Measurements from ENCODE around the gene ZNF189. TPM values are rescaled to one million over a fixed set of nuclear protein-coding genes. Genes with fewer than 3 reads are reported as not detected.

ZNF189 gene
- total and polyA plus RNA-seq, 2 of the 4 experiments (the other 2 are of a cell fraction): 5.9 to 19.9 TPM

DNA sequence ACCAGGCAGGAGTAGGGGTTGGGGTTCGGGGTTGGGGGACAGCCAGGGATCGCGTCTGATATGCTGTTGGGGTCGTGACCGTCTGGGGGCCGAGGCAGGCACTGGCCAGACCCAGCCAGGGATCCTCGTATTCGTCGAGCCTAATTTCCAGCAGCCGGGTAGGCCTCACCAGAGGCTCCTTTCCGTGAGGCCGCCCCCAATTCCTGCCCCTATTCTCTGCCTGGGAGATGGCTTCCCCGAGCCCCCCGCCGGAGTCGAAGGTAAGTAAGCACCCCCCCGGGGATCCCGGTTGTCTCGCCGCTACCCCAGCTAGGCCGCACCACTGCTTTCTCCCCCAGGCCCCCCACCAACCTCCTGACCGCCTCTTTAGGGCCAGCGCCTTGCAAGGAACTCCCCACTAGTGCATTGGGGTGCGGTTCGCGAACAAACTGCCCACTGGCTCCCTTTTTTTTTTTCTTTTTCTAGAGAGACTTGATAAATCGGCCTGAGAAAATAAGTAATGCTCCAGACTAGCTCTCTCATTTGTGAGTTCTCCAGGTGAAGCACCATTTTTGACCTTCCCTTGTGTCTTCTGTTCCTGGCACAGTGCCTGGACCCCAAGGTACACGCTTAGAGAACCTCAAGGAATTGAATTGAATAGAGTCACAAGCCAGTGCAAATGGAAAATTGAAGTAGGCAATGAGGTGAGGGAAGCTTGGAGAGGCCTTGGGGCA lies 435 bp downstream of the ZNF189 start (continued):
- TF ChIP-seq MAFK (IDR thresholded peaks at IDR 0.05; ENCODE audit: low read depth, low read length) (no peak), BHLHE40 (IDR thresholded peaks at IDR 0.05; ENCODE audit: low read depth, low read length) (no peak)

DNA sequence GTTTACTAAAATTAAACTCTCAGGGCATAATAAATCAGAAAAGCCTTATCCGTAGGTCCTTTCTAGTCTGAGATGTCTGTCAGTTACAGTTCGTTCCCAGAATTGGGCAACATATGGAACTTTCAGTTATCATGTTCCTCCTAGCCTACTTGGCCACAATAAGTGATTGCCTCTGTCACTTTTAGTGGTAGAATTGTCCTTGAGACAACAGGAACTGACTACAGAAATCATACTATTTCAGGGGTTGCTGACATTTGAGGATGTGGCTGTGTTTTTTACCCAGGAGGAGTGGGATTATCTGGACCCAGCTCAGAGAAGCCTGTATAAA lies 956 bp downstream of the ZNF189 start:
- Histone ChIP-seq H3K27me3 (ENCODE audit: control insufficient read depth, insufficient read depth, low read length) (no peaks in the 10 kb centered on the region), H3K18ac (ENCODE audit: low read depth, low read length) (no peak overlapping the region), H2AK9ac (replicated peaks; ENCODE audit: low read depth, low read length, poor library complexity) (no peak overlapping the region), H3K14ac (replicated peaks; ENCODE audit: low read depth, low read length) (no peak overlapping the region), H2AFZ (replicated peaks; ENCODE audit: low read length, poor library complexity) (no peak overlapping the region), H3K4ac (ENCODE audit: low read depth, low read length) (no peak overlapping the region), H3K9me3 (ENCODE audit: control insufficient read depth, insufficient read depth, low read length) (peaks cover 2% of the 10 kb centered on the region; the same call in 1 of the 2 replicates), H4K5ac (ENCODE audit: low read depth, low read length) (no peak overlapping the region), H4K20me1 (ENCODE audit: insufficient read depth, low read length) (no peaks in the 10 kb centered on the region), H3K4me1 (ENCODE audit: control insufficient read depth, insufficient read depth, low read length) (peaks cover 2% of the 10 kb centered on the region), H3K27ac (ENCODE audit: insufficient read depth, low read length) (no peak overlapping the region), H2BK20ac (ENCODE audit: low read depth, low read length) (no peak overlapping the region), H2BK5ac (ENCODE audit: low read depth, low read length, poor library complexity, severe bottlenecking) (no peak overlapping the region), H3K4me2 (ENCODE audit: low read depth, low read length) (peak overlapping the region; percentile 97), H3K9ac (ENCODE audit: low read depth, low read length) (peak overlapping the region; percentile 74; the same call in 1 of the 2 replicates), H2AK5ac (ENCODE audit: low read depth, low read length) (no peak overlapping the region), H3K9me1 (ENCODE audit: insufficient read depth, low read length) (no peaks in the 10 kb centered on the region), H3K36me3 (ENCODE audit: control insufficient read depth, insufficient read depth, low read length) (peaks cover 18% of the 10 kb centered on the region), H4K91ac (ENCODE audit: insufficient read depth, low read depth, low read length) (no peak overlapping the region), H2BK15ac (ENCODE audit: low read depth, low read length) (no peak overlapping the region), H4K8ac (ENCODE audit: low read depth in 2 of 2, low read length in 2 of 2) (0 out of 4 replicates have a peak overlapping the region, but pooled peaks of 1 of the 2 experiments have one; percentile 36), H3K79me1 (ENCODE audit: low read depth in 1 of 2, low read length in 2 of 2) (peaks cover 32 to 40% of the 10 kb centered on the region in 2 experiments), H3K56ac (ENCODE audit: extremely low read depth, insufficient read depth, low read length) (no peak overlapping the region), H3K23ac (ENCODE audit: low read depth, low read length) (peak overlapping the region; percentile 83; the same call in 1 of the 2 replicates), H3K4me3 (ENCODE audit: insufficient read depth, low read depth, low read length) (peak overlapping the region; percentile 58), H2BK120ac (ENCODE audit: low read depth, low read length) (no peak overlapping the region)
- BruUV-seq (replicated peaks): no TSS peak
- POLR2A ChIA-PET (ENCODE audit: unreplicated experiment): no interaction called here
- dilution Hi-C loops (cut with HindIII; ENCODE audit: low sequenced_read_pairs, unreplicated experiment) (no loop called here), intact Hi-C loops (cut with micrococcal nuclease) (loop anchor here (5.0 kb wide), 1 partner anchor 133 kb away; the partner anchor contains the start of gene RNF20), in situ Hi-C loops (cut with MboI; ENCODE audit: low sequenced_read_pairs) (no loop called here)
- WGBS, 2 experiments (ENCODE audit: extremely low coverage in 2 of 2, insufficient read length in 1 of 2): no CpG with 5 or more reads among the region's 2 CpGs
- no peak for DNase-seq
- no peak for ATAC-seq (ENCODE audit: low read depth)
- TF ChIP-seq MXI1 (IDR thresholded peaks at IDR 0.05; ENCODE audit: borderline replicate concordance, low read depth, low read length) (no peak), CEBPB (IDR thresholded peaks at IDR 0.05; ENCODE audit: low read depth, low read length) (0 out of 2 replicates have a peak, but pooled peaks have one; percentile 11)
- CTCF ChIA-PET: interaction anchor here (1.6 kb wide), 1 partner anchor 11 kb away, joined by 5 read pairs; no protein-coding TSS in a partner anchor

All from IMR-90 (cell line).